Ishikawa (cell line): ENCODE measurements around the gene PNPLA2.

Source experiments
- CEBPB ChIP-seq: IDR thresholded peaks from 2 replicates; pipeline ENCODE4 v1.6.1; 2012
- CREB1 ChIP-seq: IDR thresholded peaks from 2 replicates; pipeline ENCODE4 v1.6.1; 2012; ENCODE audit warnings: low read depth
- EGR1 ChIP-seq: IDR thresholded peaks from 2 replicates; pipeline ENCODE4 v1.6.1; 2012
- EP300 ChIP-seq: IDR thresholded peaks from 2 replicates; pipeline ENCODE4 v1.6.1; 2012; ENCODE audit warnings: borderline replicate concordance
- FOXM1 ChIP-seq: IDR thresholded peaks from 2 replicates; pipeline ENCODE4 v1.6.1; 2012; ENCODE audit warnings: low read depth, borderline replicate concordance
- MAX ChIP-seq: IDR thresholded peaks from 2 replicates; pipeline ENCODE4 v1.6.1; 2012
- NFIC ChIP-seq: IDR thresholded peaks from 2 replicates; pipeline ENCODE4 v1.6.1; 2012
- RAD21 ChIP-seq: IDR thresholded peaks from 2 replicates; pipeline ENCODE4 v1.6.1; 2012; ENCODE audit warnings: low read depth
- TAF1 ChIP-seq: IDR thresholded peaks from 2 replicates; pipeline ENCODE4 v1.6.1; 2012; ENCODE audit warnings: low read depth, mild to moderate bottlenecking
- TCF12 ChIP-seq: IDR thresholded peaks from 2 replicates; pipeline ENCODE4 v1.6.1; 2012; ENCODE audit warnings: low read depth
- TEAD4 ChIP-seq: IDR thresholded peaks from 2 replicates; pipeline ENCODE4 v1.6.1; 2012
- YY1 ChIP-seq: IDR thresholded peaks from 2 replicates; pipeline ENCODE4 v1.6.1; 2012; ENCODE audit warnings: low read depth
- ZBTB7A ChIP-seq: IDR thresholded peaks from 2 replicates; pipeline ENCODE4 v1.6.1; 2012; ENCODE audit warnings: low read depth
- TF ChIP-seq, protein P1 (sequence below): IDR thresholded peaks from 2 replicates; pipeline ENCODE4 v1.6.1; 2012; ENCODE audit warnings: low read depth, mild to moderate bottlenecking
- TF ChIP-seq, protein P2 (sequence below): IDR thresholded peaks from 2 replicates; pipeline ENCODE4 v1.6.1; 2012

Gene PNPLA2

DNA sequence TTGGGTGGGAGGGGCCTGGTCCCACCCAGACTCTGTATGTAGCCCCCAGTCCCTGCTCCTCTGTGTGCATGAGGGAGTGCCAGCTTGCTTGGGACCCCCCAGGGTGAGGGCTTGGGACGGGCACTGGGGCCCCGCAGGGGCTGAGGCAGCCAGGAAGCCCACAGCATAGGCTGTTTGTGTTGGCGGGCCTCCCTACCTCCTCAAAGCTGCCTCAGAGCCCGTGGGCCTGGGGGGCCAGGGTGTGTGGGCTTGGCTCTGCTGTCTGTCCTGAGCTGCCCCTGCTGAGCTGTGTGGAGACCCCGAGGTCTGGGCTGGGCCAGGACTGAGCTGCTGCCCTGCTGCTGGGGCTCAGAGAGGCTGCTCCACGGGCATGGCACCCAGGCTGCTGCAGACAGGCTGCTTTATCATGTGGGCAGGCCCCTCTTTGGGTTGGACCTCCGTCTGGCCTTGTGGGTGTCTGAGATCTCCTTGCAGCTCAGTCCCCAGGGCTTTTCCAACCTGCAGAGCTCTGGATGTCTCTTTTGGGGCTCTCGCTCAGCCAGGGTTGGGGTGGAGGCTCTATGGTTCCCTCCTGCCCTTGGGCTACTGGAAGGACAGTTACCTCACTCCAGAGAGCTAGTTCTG lies 27.3 kb downstream of the PNPLA2 start:
- TF ChIP-seq TEAD4, result no peak
- TF ChIP-seq EP300, result no peak
- no peak for TF ChIP-seq CEBPB
- TF ChIP-seq, protein P1, sequence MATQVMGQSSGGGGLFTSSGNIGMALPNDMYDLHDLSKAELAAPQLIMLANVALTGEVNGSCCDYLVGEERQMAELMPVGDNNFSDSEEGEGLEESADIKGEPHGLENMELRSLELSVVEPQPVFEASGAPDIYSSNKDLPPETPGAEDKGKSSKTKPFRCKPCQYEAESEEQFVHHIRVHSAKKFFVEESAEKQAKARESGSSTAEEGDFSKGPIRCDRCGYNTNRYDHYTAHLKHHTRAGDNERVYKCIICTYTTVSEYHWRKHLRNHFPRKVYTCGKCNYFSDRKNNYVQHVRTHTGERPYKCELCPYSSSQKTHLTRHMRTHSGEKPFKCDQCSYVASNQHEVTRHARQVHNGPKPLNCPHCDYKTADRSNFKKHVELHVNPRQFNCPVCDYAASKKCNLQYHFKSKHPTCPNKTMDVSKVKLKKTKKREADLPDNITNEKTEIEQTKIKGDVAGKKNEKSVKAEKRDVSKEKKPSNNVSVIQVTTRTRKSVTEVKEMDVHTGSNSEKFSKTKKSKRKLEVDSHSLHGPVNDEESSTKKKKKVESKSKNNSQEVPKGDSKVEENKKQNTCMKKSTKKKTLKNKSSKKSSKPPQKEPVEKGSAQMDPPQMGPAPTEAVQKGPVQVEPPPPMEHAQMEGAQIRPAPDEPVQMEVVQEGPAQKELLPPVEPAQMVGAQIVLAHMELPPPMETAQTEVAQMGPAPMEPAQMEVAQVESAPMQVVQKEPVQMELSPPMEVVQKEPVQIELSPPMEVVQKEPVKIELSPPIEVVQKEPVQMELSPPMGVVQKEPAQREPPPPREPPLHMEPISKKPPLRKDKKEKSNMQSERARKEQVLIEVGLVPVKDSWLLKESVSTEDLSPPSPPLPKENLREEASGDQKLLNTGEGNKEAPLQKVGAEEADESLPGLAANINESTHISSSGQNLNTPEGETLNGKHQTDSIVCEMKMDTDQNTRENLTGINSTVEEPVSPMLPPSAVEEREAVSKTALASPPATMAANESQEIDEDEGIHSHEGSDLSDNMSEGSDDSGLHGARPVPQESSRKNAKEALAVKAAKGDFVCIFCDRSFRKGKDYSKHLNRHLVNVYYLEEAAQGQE, result no peak
- TF ChIP-seq CREB1, result no peak
- TF ChIP-seq MAX, result no peak
- TF ChIP-seq YY1, result no peak
- TF ChIP-seq NFIC, result no peak
- no peak for TF ChIP-seq TCF12
- TF ChIP-seq, protein P2, sequence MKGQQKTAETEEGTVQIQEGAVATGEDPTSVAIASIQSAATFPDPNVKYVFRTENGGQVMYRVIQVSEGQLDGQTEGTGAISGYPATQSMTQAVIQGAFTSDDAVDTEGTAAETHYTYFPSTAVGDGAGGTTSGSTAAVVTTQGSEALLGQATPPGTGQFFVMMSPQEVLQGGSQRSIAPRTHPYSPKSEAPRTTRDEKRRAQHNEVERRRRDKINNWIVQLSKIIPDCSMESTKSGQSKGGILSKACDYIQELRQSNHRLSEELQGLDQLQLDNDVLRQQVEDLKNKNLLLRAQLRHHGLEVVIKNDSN, result no peak
- TF ChIP-seq RAD21, result no peak
- TF ChIP-seq FOXM1, result no peak
- TF ChIP-seq EGR1, result no peak
- no peak for TF ChIP-seq ZBTB7A

GRCh38 chr11:846496-847098 lies 27.9 kb downstream of the PNPLA2 start:
- TF ChIP-seq RAD21 (no peak), TEAD4 (no peak), MAX (no peak), TCF12 (no peak), ZBTB7A (no peak), EP300 (no peak), EGR1 (no peak), TAF1 (no peak)
- TF ChIP-seq, protein P1, result no peak

- TF ChIP-seq FOXM1 (no peak), CREB1 (no peak), ZBTB7A (no peak), TCF12 (no peak), MAX (no peak), RAD21 (no peak), CEBPB (no peak), TEAD4 (no peak), EGR1 (no peak), EP300 (no peak), YY1 (no peak), TAF1 (no peak)
- TF ChIP-seq, protein P2, result no peak
- TF ChIP-seq, protein P1, result no peak
Measured at GRCh38 chr11:847876-848275, 29.2 kb downstream of the PNPLA2 start.

DNA sequence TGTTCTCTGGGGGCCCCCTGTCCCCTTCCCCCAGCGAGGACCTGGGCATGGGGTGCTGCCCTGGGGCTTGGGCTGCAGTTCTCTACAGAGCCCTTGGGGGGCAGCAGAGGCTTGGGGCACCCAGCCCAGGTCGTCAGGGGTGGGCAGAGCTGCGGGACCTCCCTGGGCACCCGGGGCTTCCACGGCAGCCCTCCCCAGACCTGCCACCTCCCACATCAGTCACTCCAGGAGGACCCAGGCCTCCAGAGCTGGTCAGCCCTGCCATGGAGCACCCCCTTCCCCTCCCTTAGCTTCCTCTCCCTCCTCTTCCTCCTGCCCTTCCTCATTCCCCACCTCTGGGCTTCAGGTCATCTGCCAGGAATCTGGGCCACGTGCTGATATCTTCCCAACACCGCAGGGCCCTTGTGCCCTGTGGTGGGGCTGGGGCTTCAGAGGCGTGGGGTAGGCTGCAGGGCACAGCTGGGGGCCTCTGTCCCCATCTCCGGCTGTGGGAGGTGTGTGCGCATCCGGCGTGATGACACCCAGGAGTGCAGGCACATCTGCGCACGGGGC lies 29.7 kb downstream of the PNPLA2 start:
- TF ChIP-seq TAF1 (no peak), EGR1 (no peak), ZBTB7A (no peak), MAX (0 out of 2 replicates have a peak, but pooled peaks have one; percentile 28), RAD21 (peak; percentile 86), FOXM1 (no peak), CEBPB (no peak), CREB1 (no peak), EP300 (no peak), NFIC (no peak), YY1 (no peak), TEAD4 (no peak)
- TF ChIP-seq, protein P2, result peak; percentile 54; the same call in 1 of the 2 replicates
- TF ChIP-seq, protein P1, result no peak
